HG02588 (cell line): ENCODE data around the gene HMGCR.
A peak's percentile ranks its signal among the peaks of the same experiment; 100 is the strongest.

Experiments
- ATAC-seq: cut with Tn5 transposase; IDR thresholded peaks from one replicate; pipeline ENCODE4 v1.9.1; 2021; ENCODE audit warnings: mild to moderate bottlenecking, moderate library complexity; ENCODE audit not compliant: unreplicated experiment

The HMGCR gene

GRCh38 chr5:75340714-75341478 lies 3.9 kb downstream of the HMGCR start:
- no peak for ATAC-seq

- no peak for ATAC-seq
Measured at GRCh38 chr5:75341934-75342333, 4.9 kb downstream of the HMGCR start.

GRCh38 chr5:75342836-75343235 lies 5.8 kb downstream of the HMGCR start:
- no peak for ATAC-seq

GRCh38 chr5:75348241-75348640 lies 11.2 kb downstream of the HMGCR start:
- no peak for ATAC-seq

- no peak for ATAC-seq
Measured at GRCh38 chr5:75349663-75350062, 12.6 kb downstream of the HMGCR start.

GRCh38 chr5:75351139-75351926 lies 14.3 kb downstream of the HMGCR start:
- ATAC-seq, result no peak

GRCh38 chr5:75355236-75355635 lies 18.2 kb downstream of the HMGCR start:
- ATAC-seq, result no peak

- no peak for ATAC-seq
Measured at GRCh38 chr5:75356719-75357118, 19.7 kb downstream of the HMGCR start.

- ATAC-seq, result no peak
Measured at GRCh38 chr5:75358117-75358516, 21.1 kb downstream of the HMGCR start.

- ATAC-seq, result no peak
Measured at GRCh38 chr5:75361310-75361709, 24.3 kb downstream of the HMGCR start.

GRCh38 chr5:75362474-75362975 lies 25.5 kb downstream of the HMGCR start:
- ATAC-seq, result no peak

GRCh38 chr5:75363111-75363510 lies 26.1 kb downstream of the HMGCR start:
- no peak for ATAC-seq

- ATAC-seq, result no peak
Measured at GRCh38 chr5:75363726-75364495, 26.9 kb downstream of the HMGCR start.

- ATAC-seq, result no peak
Measured at GRCh38 chr5:75364571-75365280, 27.7 kb downstream of the HMGCR start.

- no peak for ATAC-seq
Measured at GRCh38 chr5:75365740-75366139, 28.7 kb downstream of the HMGCR start.

- ATAC-seq, result peak; percentile 86
Measured at GRCh38 chr5:75366787-75367186, 29.8 kb downstream of the HMGCR start.

GRCh38 chr5:75367401-75367800 lies 30.4 kb downstream of the HMGCR start:
- no peak for ATAC-seq

- no peak for ATAC-seq
Measured at GRCh38 chr5:75368391-75368790, 31.4 kb downstream of the HMGCR start.

- no peak for ATAC-seq
Measured at GRCh38 chr5:75373862-75374261, 36.8 kb downstream of the HMGCR start.

GRCh38 chr5:75374394-75374814 lies 37.4 kb downstream of the HMGCR start:
- ATAC-seq, result no peak

- no peak for ATAC-seq
Measured at GRCh38 chr5:75375414-75375813, 38.4 kb downstream of the HMGCR start.
